Right renal cortex interstitium (tissue), 3 donors: Measurements from ENCODE around the gene STX2. TPM values are rescaled to one million over a fixed set of nuclear protein-coding genes. Genes with fewer than 3 reads are reported as not detected.

ENCODE experiments used
- DNase-seq, 3 donors: peaks; one replicate each; pipeline ENCODE4 v3.0.0-alpha.2; 2013; ENCODE audit warnings: low read depth in 3 of 3, low spot score in 2 of 3
- polyA plus RNA-seq, 3 donors: library from polyadenylated mRNA; unstranded; fragments of 120-200 nt; gene quantifications; one replicate each; pipeline ENCODE4 v1.2.1, GENCODE V29; 2013; ENCODE audit not compliant: insufficient read length in 3 of 3

STX2 gene
- polyA plus RNA-seq, 3 donors, result 26.7 to 28.2 (median 27.9) TPM

- DNase-seq, result no peak
Observed at GRCh38 chr12:130831876-130832405, 7.1 kb downstream of the STX2 start.

GRCh38 chr12:130831246-130831645, 7.8 kb downstream of the STX2 start:
- DNase-seq, result no peak

DNA sequence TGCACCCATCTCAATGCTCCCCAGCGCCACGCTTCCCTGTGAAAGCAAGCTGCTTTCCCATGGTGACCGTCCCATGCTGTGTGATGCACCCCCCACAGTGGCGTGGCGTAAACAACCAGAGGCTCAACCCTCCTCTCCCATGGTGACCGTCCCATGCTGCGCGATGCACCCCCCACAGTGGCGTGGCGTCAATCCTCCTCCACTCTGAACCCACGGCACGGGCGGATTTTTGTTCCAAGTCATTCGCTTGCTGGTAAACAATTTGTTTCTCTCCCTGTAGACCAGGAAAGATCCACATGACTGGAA, 8.9 kb downstream of the STX2 start:
- no peak for DNase-seq

GRCh38 chr12:130829391-130830245, 9.4 kb downstream of the STX2 start:
- DNase-seq, result no peak

DNA sequence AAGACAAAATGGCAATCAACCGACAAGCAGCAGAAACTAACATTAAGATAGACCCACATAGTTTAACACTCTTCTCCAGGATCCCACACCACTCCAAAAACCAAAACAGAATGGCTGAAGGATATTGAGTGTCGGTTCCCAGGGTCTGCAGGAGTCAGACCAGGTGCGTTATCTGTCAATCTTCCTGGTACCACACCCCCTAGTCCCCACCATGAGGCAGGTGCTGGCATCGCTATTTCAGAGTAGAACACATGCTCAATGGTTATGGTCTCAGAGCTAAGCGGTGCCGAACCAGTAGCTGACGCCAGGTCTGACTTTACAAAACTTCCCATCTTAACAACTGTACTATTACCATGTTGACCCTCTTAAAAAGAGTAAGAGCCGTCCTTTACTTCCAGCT, 10.2 kb downstream of the STX2 start:
- DNase-seq, result no peak

DNA sequence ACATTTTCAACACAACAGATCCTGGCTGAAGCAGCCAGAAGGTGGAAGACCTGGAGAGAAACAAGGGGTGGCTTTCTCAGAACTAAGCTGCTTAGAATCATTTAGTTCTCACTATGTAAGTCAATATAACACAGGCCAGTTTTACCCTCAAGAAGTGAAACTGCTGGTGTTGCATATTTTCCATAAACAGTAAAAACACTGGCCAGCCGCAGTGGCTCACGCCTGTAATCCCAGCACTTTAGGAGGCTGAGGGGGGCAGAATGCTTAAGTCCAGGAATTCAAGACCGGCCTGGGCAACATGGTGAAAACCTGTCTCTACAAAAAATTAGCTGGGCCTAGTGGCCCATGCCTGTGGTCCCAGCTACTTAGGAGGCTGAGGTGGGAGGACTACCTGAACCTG, 11.6 kb downstream of the STX2 start:
- DNase-seq, result no peak

DNA sequence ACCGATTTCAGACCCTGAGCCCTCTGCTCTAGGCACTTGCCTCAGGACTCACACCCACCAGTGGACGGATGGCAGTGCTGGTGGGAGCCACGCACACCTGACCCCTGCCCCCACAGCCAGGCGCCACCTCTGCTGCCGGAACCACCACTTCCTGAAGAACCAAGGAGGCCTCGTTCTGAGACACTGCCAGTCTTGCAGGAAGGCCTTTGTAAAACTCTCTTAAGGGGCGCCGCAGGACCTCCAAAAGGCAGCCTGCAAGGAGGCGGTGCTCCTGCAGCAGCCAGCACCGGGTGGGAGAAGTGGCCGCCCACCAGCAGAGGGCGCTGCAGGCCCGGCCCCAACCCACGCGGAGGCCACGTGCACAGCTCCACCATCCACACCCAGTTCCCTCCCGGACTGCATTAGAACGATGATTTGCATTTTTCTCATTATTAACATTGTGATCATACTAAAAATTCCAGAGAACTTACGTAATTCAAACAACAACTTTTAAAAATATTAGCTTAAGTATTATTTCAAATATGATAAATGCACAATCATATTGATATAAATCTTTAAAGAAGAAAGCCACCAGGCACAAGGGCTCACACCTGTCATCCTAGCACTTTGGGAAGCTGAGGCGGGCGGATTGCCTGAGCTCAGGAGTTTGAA, 12.8 kb downstream of the STX2 start:
- no peak for DNase-seq

- no peak for DNase-seq
Observed at GRCh38 chr12:130825771-130826150, 13.3 kb downstream of the STX2 start.

DNA sequence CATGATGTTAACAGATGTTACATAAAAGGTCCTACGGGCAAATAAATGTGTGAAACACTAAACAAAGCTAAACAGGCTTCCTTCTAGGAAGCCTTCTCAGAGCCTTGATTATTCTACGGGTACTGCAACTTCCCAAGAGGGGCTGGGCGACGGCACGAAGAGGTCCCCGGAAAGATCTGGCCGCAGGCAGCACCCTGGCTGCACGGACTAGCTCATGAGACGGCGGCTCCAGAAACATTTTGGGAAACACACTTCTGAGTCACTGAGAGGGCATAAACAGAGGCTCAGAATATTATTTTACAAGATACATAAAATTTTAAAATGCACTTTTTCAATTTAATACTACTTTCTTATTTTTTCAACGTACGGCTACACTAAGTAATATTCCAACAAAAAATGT, 19.4 kb downstream of the STX2 start:
- no peak for DNase-seq

GRCh38 chr12:130818635-130819576, 20.1 kb downstream of the STX2 start:
- peak in 1 of 3 donors; percentile 27 for DNase-seq

DNA sequence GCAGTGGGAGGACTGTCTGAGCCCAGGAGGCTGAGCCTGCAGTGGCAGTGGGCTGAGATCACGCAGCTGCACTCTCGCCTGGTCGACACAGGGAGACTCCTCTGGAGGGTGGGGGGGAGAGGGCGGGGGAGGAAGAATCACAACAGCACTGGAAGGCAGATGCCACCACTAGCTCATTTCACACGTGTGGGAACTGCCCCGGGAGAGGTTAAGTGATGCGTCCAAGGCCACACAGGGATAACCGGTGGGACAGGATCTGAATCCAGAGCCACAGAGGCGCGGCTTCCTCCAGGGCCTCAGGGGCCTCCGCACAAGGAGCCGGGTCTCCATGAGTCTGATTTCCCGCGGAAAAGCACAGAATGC, 20.8 kb downstream of the STX2 start:
- DNase-seq, result no peak

GRCh38 chr12:130817804-130818203, 21.2 kb downstream of the STX2 start:
- DNase-seq, result no peak

DNA sequence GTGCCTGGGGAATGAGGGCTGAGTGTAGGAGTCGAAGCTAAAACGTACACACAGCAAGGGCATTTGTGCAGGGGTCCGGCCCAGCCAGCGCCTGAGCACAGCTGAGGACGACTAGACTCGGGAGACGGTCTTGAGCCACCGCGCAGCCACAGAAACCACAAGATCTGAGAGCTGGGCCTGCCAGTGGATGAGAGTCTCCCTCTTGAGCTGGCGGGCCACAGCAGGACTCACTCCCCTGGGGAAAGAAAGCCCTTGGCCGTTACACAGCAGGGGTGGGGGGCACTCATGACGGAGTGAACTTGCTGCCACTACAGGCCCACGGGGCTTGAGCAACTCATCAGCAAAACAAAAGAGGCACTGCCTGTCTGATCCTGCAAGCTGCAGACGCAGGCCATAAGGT, 23.0 kb downstream of the STX2 start:
- DNase-seq, result no peak

GRCh38 chr12:130815028-130815741, 23.9 kb downstream of the STX2 start:
- no peak for DNase-seq

GRCh38 chr12:130813949-130814348, 25.1 kb downstream of the STX2 start:
- no peak for DNase-seq

- DNase-seq, result no peak
Observed at GRCh38 chr12:130813436-130813835, 25.6 kb downstream of the STX2 start.

- DNase-seq, result no peak
Observed at GRCh38 chr12:130809791-130810190, 29.3 kb downstream of the STX2 start.

DNA sequence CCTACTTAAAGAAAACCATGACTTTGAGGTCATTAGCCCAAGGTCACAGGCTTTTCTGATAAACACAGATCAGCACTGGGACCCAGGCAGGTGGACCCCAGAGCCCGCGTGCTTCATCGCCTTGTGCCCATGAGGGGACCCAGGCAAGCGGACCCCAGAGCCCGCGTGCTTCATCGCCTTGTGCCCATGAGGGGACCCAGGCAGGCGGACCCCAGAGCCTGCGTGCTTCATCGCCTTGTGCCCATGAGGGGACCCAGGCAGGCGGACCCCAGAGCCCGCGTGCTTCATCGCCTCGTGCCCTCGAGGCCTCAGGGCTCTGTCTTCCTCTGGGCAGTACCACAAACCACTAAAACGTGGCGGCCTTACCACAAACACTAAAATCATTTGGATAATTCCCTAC, 31.7 kb downstream of the STX2 start:
- DNase-seq, result no peak

DNA sequence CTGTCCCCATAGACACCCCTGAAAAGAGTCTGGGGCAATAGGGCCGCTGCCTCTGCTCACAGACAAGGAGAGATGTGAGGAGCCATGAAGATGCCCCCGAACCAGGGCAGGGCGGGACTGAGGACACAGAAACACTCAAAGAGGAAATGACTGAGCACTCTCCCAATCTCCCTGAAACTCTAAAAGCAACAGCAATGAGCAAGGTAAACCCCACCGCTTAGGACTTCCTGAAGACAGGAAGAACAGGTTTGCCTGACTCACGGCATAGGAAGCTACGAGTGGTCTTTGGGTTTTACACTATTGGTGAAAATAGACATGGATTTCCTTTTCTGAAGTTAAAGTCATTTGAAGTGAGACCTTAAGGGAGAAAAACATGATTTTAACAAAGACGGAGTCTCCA, 32.5 kb downstream of the STX2 start:
- DNase-seq, result no peak

DNA sequence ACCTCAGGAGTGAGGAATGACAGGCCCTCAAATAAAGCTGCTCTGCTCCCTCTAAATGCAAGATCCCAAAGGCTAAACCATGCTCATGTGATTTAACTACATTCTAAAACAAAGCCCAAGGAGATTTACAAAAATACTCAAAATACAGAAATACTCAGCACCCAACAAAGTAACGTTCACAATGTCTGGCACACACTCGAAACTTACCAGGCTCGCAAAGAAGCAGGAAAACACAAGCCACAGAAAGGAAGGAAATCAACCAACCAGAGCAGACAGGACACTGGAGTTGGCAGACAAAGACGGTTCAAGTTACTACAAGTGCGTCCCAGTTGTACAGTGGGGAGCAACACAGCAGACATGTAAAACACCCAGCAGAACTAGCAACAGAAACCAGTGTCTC, 33.4 kb downstream of the STX2 start:
- DNase-seq, result no peak

DNA sequence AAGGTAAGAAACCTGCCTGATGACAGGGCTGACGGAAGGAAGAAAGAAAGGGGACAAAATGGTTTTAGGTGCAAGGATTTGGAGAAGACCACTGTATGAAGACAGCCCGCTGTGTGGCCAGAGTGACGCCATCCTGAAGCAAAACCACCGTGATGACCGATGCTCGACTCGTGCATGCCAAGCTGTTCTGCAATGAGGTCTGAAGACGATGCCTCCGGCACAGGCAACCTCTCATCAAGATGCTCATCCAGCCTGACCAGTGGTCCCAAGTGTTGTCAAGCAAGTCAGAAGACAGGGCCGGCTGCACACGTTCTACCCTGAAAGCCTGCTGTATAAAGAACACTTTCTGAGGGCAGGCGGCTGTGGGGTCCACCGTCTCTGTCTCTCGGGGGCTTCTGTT, 34.8 kb downstream of the STX2 start:
- no peak for DNase-seq
